Measurements from ENCODE around the gene KPRP. TPM values are rescaled to one million over a fixed set of nuclear protein-coding genes. Genes with fewer than 3 reads are reported as not detected.

KPRP gene
- total and polyA plus RNA-seq, 10 of the 15 experiments (the other 5 are each of a cell fraction or from before 2014, with no cell fraction given): not detected

- no peak for DNase-seq (ENCODE audit: low read depth, low spot score)
- RAD21 ChIA-PET (ENCODE audit: unreplicated experiment): no interaction called here
- CTCF ChIA-PET: no interaction called here
- H3K79me2 ChIP-seq (ENCODE audit: control insufficient read depth, insufficient read depth, low read length): no peaks in the 10 kb centered on the region
- no peak overlapping the region for H3K4me3 ChIP-seq
- no peak overlapping the region for H3K4me2 ChIP-seq (ENCODE audit: control insufficient read depth, insufficient read depth)
- H2AFZ ChIP-seq (ENCODE audit: control insufficient read depth, low read depth, low read length): no peak overlapping the region
- H3K9ac ChIP-seq (ENCODE audit: control insufficient read depth, insufficient read depth, low read length): no peak overlapping the region
- H3K27me3 ChIP-seq (replicated peaks in 1 of 2; ENCODE audit: control insufficient read depth in 2 of 2, insufficient read depth in 2 of 2, low read length in 1 of 2): no peaks in the 10 kb centered on the region
- no peaks in the 10 kb centered on the region for H4K20me1 ChIP-seq (ENCODE audit: control insufficient read depth, insufficient read depth)
- no peaks in the 10 kb centered on the region for H3K36me3 ChIP-seq (ENCODE audit: control insufficient read depth in 2 of 2, insufficient read depth in 2 of 2, low read length in 1 of 2)
- in situ Hi-C loops (cut with MboI): no loop called here
- BruUV-seq (replicated peaks): no TSS peak
- ATAC-seq: no peak
- FAIRE-seq: no peak
- POLR2A ChIA-PET: no interaction called here
- WGBS (ENCODE audit: insufficient coverage, insufficient replicate concordance, low lambda C conversion rate, missing lambda C conversion rate): 43% methylated on average over 30 of the region's 31 CpGs
- TF ChIP-seq BCLAF1 (IDR thresholded peaks at IDR 0.05): no peak
- TF ChIP-seq EGR1 (IDR thresholded peaks at IDR 0.05; ENCODE audit: borderline replicate concordance in 1 of 2, low read depth in 2 of 2, low read length in 2 of 2): no peak
- no peak for TF ChIP-seq NFYA (IDR thresholded peaks at IDR 0.05; ENCODE audit: borderline replicate concordance, low read depth, low read length)
- TF ChIP-seq RFX5 (IDR thresholded peaks at IDR 0.05; ENCODE audit: low read depth, low read length): no peak
- TF ChIP-seq NRF1 (conservative IDR thresholded peaks at IDR 0.05; ENCODE audit: low read depth, low read length): no peak
- no peak for TF ChIP-seq CUX1 (IDR thresholded peaks at IDR 0.05; ENCODE audit: insufficient replicate concordance, low read depth, low read length)
- intact Hi-C loops (cut with micrococcal nuclease; ENCODE audit: unreplicated experiment): no loop called here
- H3K4me1 ChIP-seq (ENCODE audit: control insufficient read depth, insufficient read depth, low read length): no peaks in the 10 kb centered on the region
- H3K27ac ChIP-seq (ENCODE audit: control insufficient read depth, insufficient read depth): no peak overlapping the region
- no peaks in the 10 kb centered on the region for H3K9me3 ChIP-seq (replicated peaks; ENCODE audit: control insufficient read depth, insufficient read depth, low read length)
- SMC1A ChIA-PET (ENCODE audit: uncharacterized antibody, unreplicated experiment): no interaction called here
Observed at GRCh38 chr1:152760551-152761190, 2.8 kb downstream of the KPRP start.
